Loucy (cell line): ENCODE measurements around the gene KIAA0319L.

ENCODE experiments used
- H2AFZ ChIP-seq: fragments of 200-600 bp; sonication (generic); 2 replicates; pipeline ENCODE4 v1.6.0; 2016; ENCODE audit warnings: antibody characterized with exemption, mild to moderate bottlenecking, low read length, moderate library complexity
- H3F3A ChIP-seq: fragments of 200-600 bp; 2 replicates; pipeline ENCODE4 v1.6.0; 2016; ENCODE audit warnings: antibody characterized with exemption, low read depth, mild to moderate bottlenecking
- H3K27me3 ChIP-seq: fragments of 200-600 bp; sonication (generic); 2 replicates; pipeline ENCODE4 v1.6.1; 2014; ENCODE audit warnings: low read length, mild to moderate bottlenecking; ENCODE audit not compliant: insufficient read depth, poor library complexity, severe bottlenecking
- H3K36me3 ChIP-seq: fragments of 200-600 bp; sonication (generic); 2 replicates; pipeline ENCODE4 v1.6.1; 2016; ENCODE audit warnings: low read length; ENCODE audit not compliant: insufficient read depth
- H3K4me1 ChIP-seq: fragments of 200-600 bp; sonication (generic); 2 replicates; pipeline ENCODE4 v1.5.1; 2014; ENCODE audit warnings: low read length, mild to moderate bottlenecking; ENCODE audit not compliant: insufficient read depth, poor library complexity, severe bottlenecking
- H3K4me2 ChIP-seq: fragments of 200-600 bp; sonication (generic); 2 replicates; pipeline ENCODE4 v1.6.0; 2014; ENCODE audit warnings: antibody characterized with exemption, low read length, low read depth, mild to moderate bottlenecking; ENCODE audit not compliant: poor library complexity, severe bottlenecking
- H3K4me3 ChIP-seq: fragments of 200-600 bp; sonication (generic); 2 replicates; pipeline ENCODE4 v1.5.1; 2014; ENCODE audit warnings: low read length, mild to moderate bottlenecking, mixed read lengths; ENCODE audit not compliant: poor library complexity, severe bottlenecking
- H3K79me2 ChIP-seq: fragments of 200-600 bp; sonication (generic); 2 replicates; pipeline ENCODE4 v1.6.1; 2014; ENCODE audit warnings: low read length; ENCODE audit not compliant: insufficient read depth
- H3K9ac ChIP-seq: fragments of 200-600 bp; sonication (generic); 2 replicates; pipeline ENCODE4 v1.6.0; 2014; ENCODE audit warnings: mild to moderate bottlenecking, low read depth, low read length, moderate library complexity; ENCODE audit not compliant: poor library complexity, severe bottlenecking
- H3K9me2 ChIP-seq: fragments of 200-600 bp; sonication (generic); replicated peaks from 2 replicates; pipeline ENCODE4 v1.6.1; 2016; ENCODE audit warnings: low read depth, low read length, mixed read lengths
- H3K9me3 ChIP-seq: fragments of 200-600 bp; sonication (generic); 2 replicates; pipeline ENCODE4 v1.6.1; 2014; ENCODE audit warnings: mild to moderate bottlenecking, antibody characterized with exemption, low read length, low read depth; ENCODE audit not compliant: insufficient read depth
- H4K20me1 ChIP-seq: fragments of 200-600 bp; sonication (generic); 2 replicates; pipeline ENCODE4 v1.6.0; 2014; ENCODE audit warnings: antibody characterized with exemption, low read length, mild to moderate bottlenecking; ENCODE audit not compliant: insufficient read depth, poor library complexity, severe bottlenecking
- CTCF ChIP-seq: fragments of 200-600 bp; sonication (generic); conservative IDR thresholded peaks from 2 replicates; pipeline ENCODE4 v1.5.1; 2014; ENCODE audit warnings: mild to moderate bottlenecking, antibody characterized with exemption, low read length
- EZH2phosphoT487 ChIP-seq: fragments of 200-600 bp; IDR thresholded peaks from 2 replicates; pipeline ENCODE4 v1.6.1; 2018; ENCODE audit warnings: antibody characterized with exemption, mild to moderate bottlenecking, moderate library complexity, borderline replicate concordance

The KIAA0319L gene

DNA sequence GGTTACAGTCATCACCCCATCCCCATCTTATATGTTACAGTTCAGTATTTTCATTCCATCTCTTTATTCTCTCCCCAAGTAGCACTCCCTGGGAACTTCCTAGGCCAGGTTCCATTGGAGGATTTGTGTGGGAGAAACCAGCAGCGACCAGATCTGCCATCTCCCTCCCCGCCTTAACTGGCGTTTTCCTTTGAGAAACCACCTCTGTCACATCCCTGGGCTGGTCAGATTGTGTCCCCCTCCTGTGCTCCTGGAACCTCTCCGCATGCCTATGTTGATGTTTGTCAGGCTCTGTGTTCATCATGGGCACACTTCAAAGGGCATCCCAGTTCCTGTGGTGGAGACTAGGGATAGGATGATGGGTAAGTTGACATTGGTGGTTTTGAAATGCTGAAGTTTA lies 126.4 kb downstream of the KIAA0319L start:
- Histone ChIP-seq H3F3A (no peaks in the 10 kb centered on the region), H3K9ac (no peak overlapping the region), H3K36me3 (peaks cover 9% of the 10 kb centered on the region; the same call in 1 of the 2 replicates), H3K27me3 (no peaks in the 10 kb centered on the region), H4K20me1 (no peaks in the 10 kb centered on the region), H3K4me1 (peaks cover 6% of the 10 kb centered on the region), H2AFZ (no peak overlapping the region), H3K4me3 (no peak overlapping the region), H3K9me2 (no peaks in the 10 kb centered on the region), H3K79me2 (no peaks in the 10 kb centered on the region), H3K9me3 (no peaks in the 10 kb centered on the region), H3K4me2 (no peak overlapping the region)
- TF ChIP-seq CTCF (no peak), EZH2phosphoT487 (no peak)

- Histone ChIP-seq H3K9me2 (no peaks in the 10 kb centered on the region), H3F3A (no peaks in the 10 kb centered on the region), H3K9me3 (no peaks in the 10 kb centered on the region), H3K27me3 (no peaks in the 10 kb centered on the region), H2AFZ (no peak overlapping the region), H3K4me1 (peaks cover 6% of the 10 kb centered on the region), H3K4me3 (no peak overlapping the region), H3K9ac (no peak overlapping the region), H4K20me1 (no peaks in the 10 kb centered on the region), H3K79me2 (no peaks in the 10 kb centered on the region), H3K36me3 (peaks cover 2% of the 10 kb centered on the region; the same call in 1 of the 2 replicates), H3K4me2 (no peak overlapping the region)
- TF ChIP-seq CTCF (no peak), EZH2phosphoT487 (no peak)
These were observed 128.8 kb downstream of the KIAA0319L start for GRCh38 chr1:35428360-35428759.

- no peak for TF ChIP-seq CTCF
- no peak for TF ChIP-seq EZH2phosphoT487
- Histone ChIP-seq H3K79me2 (no peaks in the 10 kb centered on the region), H3K9me2 (no peaks in the 10 kb centered on the region), H3K27me3 (no peaks in the 10 kb centered on the region), H3K4me3 (no peak overlapping the region), H4K20me1 (no peaks in the 10 kb centered on the region), H3K4me1 (peaks cover 1% of the 10 kb centered on the region), H3K4me2 (no peak overlapping the region), H3K9ac (no peak overlapping the region), H2AFZ (no peak overlapping the region), H3F3A (no peaks in the 10 kb centered on the region), H3K36me3 (no peaks in the 10 kb centered on the region), H3K9me3 (no peaks in the 10 kb centered on the region)
These were observed 131.1 kb downstream of the KIAA0319L start for GRCh38 chr1:35426097-35426586.
